ENCODE data around the gene ADCY10. TPM values are rescaled to one million over a fixed set of nuclear protein-coding genes. Genes with fewer than 3 reads are reported as not detected.

ADCY10 gene
- total and polyA plus RNA-seq, 12 donors = 0.10 to 0.70 (median 0.17) TPM

- TF ChIP-seq, protein P1, sequence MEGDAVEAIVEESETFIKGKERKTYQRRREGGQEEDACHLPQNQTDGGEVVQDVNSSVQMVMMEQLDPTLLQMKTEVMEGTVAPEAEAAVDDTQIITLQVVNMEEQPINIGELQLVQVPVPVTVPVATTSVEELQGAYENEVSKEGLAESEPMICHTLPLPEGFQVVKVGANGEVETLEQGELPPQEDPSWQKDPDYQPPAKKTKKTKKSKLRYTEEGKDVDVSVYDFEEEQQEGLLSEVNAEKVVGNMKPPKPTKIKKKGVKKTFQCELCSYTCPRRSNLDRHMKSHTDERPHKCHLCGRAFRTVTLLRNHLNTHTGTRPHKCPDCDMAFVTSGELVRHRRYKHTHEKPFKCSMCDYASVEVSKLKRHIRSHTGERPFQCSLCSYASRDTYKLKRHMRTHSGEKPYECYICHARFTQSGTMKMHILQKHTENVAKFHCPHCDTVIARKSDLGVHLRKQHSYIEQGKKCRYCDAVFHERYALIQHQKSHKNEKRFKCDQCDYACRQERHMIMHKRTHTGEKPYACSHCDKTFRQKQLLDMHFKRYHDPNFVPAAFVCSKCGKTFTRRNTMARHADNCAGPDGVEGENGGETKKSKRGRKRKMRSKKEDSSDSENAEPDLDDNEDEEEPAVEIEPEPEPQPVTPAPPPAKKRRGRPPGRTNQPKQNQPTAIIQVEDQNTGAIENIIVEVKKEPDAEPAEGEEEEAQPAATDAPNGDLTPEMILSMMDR (IDR thresholded peaks at IDR 0.05) = no peak
- DNase-seq = no peak
- no peak overlapping the region for H3K4me3 ChIP-seq
- no peak for ATAC-seq
- intact Hi-C loops (cut with DNase I) = no loop called here
- no peak overlapping the region for H3K27ac ChIP-seq
- no peaks in the 10 kb centered on the region for H3K9me3 ChIP-seq
- H3K4me1 ChIP-seq = peaks cover 0 to 5% (median 0%) of the 10 kb centered on the region in 9 donors
- H3K27me3 ChIP-seq = no peaks in the 10 kb centered on the region
- no peaks in the 10 kb centered on the region for H3K36me3 ChIP-seq
- 81 to 82% methylated on average over 8 of the region's 8 CpGs for WGBS, 2 donors
Measured at GRCh38 chr1:167861664-167862381, 52.1 kb downstream of the ADCY10 start.

DNA sequence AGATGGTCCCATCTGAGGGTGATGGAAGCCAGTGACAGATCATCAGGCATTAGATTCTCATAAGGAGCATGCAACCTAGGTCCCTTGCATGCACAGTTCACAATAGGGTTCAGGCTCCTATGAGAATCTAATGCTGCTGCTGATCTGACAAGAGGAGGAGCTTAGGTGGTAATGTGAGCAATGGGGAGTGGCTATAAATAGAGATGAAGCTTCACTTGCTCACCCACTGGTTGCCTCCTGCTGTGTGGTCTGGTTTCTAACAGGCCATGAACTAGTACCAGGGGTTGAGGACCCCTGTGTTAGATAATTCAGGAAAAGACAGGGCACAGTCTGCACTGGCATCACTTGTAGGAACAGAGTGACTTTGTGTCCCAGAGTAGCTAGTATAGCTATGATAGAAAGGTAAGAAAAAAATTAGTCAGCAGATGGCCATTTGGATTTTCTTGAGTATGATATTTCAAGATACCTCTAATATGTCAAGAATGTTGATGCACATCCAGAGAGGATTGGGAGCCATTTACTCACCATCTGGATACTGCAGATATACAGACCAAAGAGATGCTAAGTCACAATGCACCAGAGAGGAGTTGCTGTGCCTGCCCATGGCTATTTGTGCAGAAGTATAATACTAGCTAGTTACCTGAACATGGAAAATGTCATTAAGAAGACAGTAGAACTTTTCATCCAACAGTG lies 53.6 kb downstream of the ADCY10 start:
- TF ChIP-seq, protein P1 (IDR thresholded peaks at IDR 0.05) = no peak
- H3K4me3 ChIP-seq = no peak overlapping the region
- ATAC-seq (no peak), DNase-seq (no peak)
- H3K27ac ChIP-seq = no peak overlapping the region
- intact Hi-C loops (cut with DNase I) = no loop called here
- H3K27me3 ChIP-seq = no peaks in the 10 kb centered on the region
- no peaks in the 10 kb centered on the region for H3K36me3 ChIP-seq
- no peaks in the 10 kb centered on the region for H3K9me3 ChIP-seq
- H3K4me1 ChIP-seq = peaks cover 0 to 5% (median 0%) of the 10 kb centered on the region in 9 donors

DNA sequence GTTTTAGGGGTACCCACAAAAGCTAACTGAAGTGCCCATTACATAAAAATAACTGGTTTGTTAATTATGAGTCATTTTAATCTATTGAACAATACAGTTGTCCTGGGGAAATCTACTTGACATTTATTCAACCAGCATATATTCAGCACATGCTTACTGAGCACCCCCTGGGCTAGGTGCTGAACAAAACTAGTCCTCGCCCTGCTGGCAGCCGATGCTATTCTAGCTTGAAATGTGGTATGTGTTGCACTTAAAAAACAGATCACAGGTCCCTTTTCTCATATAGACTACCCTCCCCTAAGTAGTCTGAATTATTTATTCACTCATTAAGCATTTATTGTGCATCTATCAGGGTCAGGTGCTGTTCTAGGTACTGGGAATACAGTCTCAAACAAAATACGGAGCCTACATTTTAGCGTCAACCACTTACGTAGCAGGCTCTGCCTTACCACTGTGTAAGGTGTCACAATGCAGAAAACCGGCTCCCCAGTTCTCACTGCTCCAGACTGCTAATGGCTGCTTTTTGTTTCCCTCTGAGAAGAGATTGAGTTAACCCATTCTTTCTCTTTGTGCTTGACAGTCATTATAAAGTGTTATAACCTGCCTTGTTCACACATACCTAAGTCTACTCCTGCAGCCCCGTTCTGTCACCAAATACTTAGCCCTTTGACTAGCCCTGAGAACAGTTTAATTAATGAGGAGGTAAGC lies 57.1 kb downstream of the ADCY10 start:
- Histone ChIP-seq H3K36me3 (no peaks in the 10 kb centered on the region), H3K4me1 (peaks cover 0 to 5% (median 0%) of the 10 kb centered on the region in 9 donors), H3K27me3 (no peaks in the 10 kb centered on the region), H3K27ac (no peak overlapping the region), H3K4me3 (no peak overlapping the region), H3K9me3 (no peaks in the 10 kb centered on the region)
- no peak for ATAC-seq
- WGBS, 2 donors = 75 to 76% methylated on average over 7 of the region's 7 CpGs
- TF ChIP-seq, protein P1 (IDR thresholded peaks at IDR 0.05) = no peak
- intact Hi-C loops (cut with DNase I) = no loop called here
- no peak for DNase-seq

- Histone ChIP-seq H3K27ac (no peak overlapping the region), H3K9me3 (no peaks in the 10 kb centered on the region), H3K4me3 (no peak overlapping the region), H3K27me3 (no peaks in the 10 kb centered on the region), H3K36me3 (no peaks in the 10 kb centered on the region), H3K4me1 (peaks cover 0 to 5% (median 0%) of the 10 kb centered on the region in 9 donors)
- TF ChIP-seq, protein P1 (IDR thresholded peaks at IDR 0.05) = no peak
- 87 to 90% methylated on average over 5 of the region's 5 CpGs for WGBS, 2 donors
- DNase-seq (no peak), ATAC-seq (no peak)
- intact Hi-C loops (cut with DNase I) = no loop called here
Measured at GRCh38 chr1:167854184-167854583, 59.8 kb downstream of the ADCY10 start.

Data from heart right ventricle (tissue), 16 donors.